ENCODE results near the gene ARPC5L. TPM values are rescaled to one million over a fixed set of nuclear protein-coding genes. Genes with fewer than 3 reads are reported as not detected.

Gene ARPC5L
- total RNA-seq, 1 experiment from 2014 or later = 47.2 TPM

DNA sequence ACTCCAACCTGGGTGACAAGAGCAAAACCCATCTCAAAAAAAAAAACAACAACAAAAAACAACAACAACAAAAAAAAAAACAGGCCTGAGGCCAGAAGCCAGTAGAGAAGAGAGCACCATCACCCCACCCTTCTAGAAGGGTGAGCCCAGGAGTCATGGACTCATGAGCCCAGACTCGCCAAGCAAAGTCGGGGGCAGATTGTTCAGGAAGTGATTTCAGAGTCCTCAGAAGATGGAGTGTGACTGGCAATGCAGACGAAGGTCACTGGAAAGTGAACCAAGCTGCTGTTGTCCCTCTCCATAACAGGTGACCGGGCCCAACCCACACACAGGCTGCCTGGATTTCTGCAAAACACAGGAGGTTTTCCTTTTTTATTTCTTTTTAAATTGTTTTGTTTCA, 17.6 kb upstream of the ARPC5L start:
- no peak for DNase-seq (ENCODE audit: low spot score)
- no peaks in the 10 kb centered on the region for H3K36me3 Mint-ChIP-seq
- peaks cover 3% of the 10 kb centered on the region; the same call in 1 of the 2 replicates for H3K4me1 Mint-ChIP-seq
- no peaks in the 10 kb centered on the region for H3K27me3 Mint-ChIP-seq (ENCODE audit: low read depth)
- H3K4me3 Mint-ChIP-seq = no peak overlapping the region
- H3K27ac Mint-ChIP-seq = peak overlapping the region; percentile 24; the same call in 1 of the 2 replicates
- no peaks in the 10 kb centered on the region for H3K9me3 Mint-ChIP-seq
- no peak for TF ChIP-seq CREB1 (CRISPR knock-in tag; IDR thresholded peaks at IDR 0.05)
- TF ChIP-seq NR3C1 (CRISPR knock-in tag; conservative IDR thresholded peaks at IDR 0.05; ENCODE audit: low read depth) = no peak
- TF ChIP-seq, protein P1, sequence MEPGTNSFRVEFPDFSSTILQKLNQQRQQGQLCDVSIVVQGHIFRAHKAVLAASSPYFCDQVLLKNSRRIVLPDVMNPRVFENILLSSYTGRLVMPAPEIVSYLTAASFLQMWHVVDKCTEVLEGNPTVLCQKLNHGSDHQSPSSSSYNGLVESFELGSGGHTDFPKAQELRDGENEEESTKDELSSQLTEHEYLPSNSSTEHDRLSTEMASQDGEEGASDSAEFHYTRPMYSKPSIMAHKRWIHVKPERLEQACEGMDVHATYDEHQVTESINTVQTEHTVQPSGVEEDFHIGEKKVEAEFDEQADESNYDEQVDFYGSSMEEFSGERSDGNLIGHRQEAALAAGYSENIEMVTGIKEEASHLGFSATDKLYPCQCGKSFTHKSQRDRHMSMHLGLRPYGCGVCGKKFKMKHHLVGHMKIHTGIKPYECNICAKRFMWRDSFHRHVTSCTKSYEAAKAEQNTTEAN (CRISPR knock-in tag; IDR thresholded peaks at IDR 0.05) = no peak
- TF ChIP-seq GRHL2 (CRISPR knock-in tag; IDR thresholded peaks at IDR 0.05; ENCODE audit: insufficient replicate concordance, severe bottlenecking) = no peak
- no peak for TF ChIP-seq ZNF416 (CRISPR knock-in tag; IDR thresholded peaks at IDR 0.05)
- TF ChIP-seq, protein P2, sequence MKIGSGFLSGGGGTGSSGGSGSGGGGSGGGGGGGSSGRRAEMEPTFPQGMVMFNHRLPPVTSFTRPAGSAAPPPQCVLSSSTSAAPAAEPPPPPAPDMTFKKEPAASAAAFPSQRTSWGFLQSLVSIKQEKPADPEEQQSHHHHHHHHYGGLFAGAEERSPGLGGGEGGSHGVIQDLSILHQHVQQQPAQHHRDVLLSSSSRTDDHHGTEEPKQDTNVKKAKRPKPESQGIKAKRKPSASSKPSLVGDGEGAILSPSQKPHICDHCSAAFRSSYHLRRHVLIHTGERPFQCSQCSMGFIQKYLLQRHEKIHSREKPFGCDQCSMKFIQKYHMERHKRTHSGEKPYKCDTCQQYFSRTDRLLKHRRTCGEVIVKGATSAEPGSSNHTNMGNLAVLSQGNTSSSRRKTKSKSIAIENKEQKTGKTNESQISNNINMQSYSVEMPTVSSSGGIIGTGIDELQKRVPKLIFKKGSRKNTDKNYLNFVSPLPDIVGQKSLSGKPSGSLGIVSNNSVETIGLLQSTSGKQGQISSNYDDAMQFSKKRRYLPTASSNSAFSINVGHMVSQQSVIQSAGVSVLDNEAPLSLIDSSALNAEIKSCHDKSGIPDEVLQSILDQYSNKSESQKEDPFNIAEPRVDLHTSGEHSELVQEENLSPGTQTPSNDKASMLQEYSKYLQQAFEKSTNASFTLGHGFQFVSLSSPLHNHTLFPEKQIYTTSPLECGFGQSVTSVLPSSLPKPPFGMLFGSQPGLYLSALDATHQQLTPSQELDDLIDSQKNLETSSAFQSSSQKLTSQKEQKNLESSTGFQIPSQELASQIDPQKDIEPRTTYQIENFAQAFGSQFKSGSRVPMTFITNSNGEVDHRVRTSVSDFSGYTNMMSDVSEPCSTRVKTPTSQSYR (CRISPR knock-in tag; IDR thresholded peaks at IDR 0.05) = no peak
- TF ChIP-seq CDX4 (CRISPR knock-in tag; IDR thresholded peaks at IDR 0.05; ENCODE audit: borderline replicate concordance) = no peak
- no peak for TF ChIP-seq GABPB1 (CRISPR knock-in tag; IDR thresholded peaks at IDR 0.05)
- no peak for TF ChIP-seq TP53 (CRISPR knock-in tag; IDR thresholded peaks at IDR 0.05)
- no peak for TF ChIP-seq ETV6 (CRISPR knock-in tag; IDR thresholded peaks at IDR 0.05)
- no peak for TF ChIP-seq OVOL2 (CRISPR knock-in tag; IDR thresholded peaks at IDR 0.05; ENCODE audit: borderline replicate concordance)
- TF ChIP-seq ZNF396 (CRISPR knock-in tag; IDR thresholded peaks at IDR 0.05; ENCODE audit: borderline replicate concordance) = no peak
- TF ChIP-seq ATF1 (CRISPR knock-in tag; IDR thresholded peaks at IDR 0.05) = no peak
- TF ChIP-seq, protein P3, sequence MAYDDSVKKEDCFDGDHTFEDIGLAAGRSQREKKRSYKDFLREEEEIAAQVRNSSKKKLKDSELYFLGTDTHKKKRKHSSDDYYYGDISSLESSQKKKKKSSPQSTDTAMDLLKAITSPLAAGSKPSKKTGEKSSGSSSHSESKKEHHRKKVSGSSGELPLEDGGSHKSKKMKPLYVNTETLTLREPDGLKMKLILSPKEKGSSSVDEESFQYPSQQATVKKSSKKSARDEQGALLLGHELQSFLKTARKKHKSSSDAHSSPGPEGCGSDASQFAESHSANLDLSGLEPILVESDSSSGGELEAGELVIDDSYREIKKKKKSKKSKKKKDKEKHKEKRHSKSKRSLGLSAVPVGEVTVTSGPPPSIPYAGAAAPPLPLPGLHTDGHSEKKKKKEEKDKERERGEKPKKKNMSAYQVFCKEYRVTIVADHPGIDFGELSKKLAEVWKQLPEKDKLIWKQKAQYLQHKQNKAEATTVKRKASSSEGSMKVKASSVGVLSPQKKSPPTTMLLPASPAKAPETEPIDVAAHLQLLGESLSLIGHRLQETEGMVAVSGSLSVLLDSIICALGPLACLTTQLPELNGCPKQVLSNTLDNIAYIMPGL (CRISPR knock-in tag; IDR thresholded peaks at IDR 0.05) = no peak
- no peak for TF ChIP-seq ESRRA (CRISPR knock-in tag; IDR thresholded peaks at IDR 0.05; ENCODE audit: borderline replicate concordance)
- TF ChIP-seq, protein P4, sequence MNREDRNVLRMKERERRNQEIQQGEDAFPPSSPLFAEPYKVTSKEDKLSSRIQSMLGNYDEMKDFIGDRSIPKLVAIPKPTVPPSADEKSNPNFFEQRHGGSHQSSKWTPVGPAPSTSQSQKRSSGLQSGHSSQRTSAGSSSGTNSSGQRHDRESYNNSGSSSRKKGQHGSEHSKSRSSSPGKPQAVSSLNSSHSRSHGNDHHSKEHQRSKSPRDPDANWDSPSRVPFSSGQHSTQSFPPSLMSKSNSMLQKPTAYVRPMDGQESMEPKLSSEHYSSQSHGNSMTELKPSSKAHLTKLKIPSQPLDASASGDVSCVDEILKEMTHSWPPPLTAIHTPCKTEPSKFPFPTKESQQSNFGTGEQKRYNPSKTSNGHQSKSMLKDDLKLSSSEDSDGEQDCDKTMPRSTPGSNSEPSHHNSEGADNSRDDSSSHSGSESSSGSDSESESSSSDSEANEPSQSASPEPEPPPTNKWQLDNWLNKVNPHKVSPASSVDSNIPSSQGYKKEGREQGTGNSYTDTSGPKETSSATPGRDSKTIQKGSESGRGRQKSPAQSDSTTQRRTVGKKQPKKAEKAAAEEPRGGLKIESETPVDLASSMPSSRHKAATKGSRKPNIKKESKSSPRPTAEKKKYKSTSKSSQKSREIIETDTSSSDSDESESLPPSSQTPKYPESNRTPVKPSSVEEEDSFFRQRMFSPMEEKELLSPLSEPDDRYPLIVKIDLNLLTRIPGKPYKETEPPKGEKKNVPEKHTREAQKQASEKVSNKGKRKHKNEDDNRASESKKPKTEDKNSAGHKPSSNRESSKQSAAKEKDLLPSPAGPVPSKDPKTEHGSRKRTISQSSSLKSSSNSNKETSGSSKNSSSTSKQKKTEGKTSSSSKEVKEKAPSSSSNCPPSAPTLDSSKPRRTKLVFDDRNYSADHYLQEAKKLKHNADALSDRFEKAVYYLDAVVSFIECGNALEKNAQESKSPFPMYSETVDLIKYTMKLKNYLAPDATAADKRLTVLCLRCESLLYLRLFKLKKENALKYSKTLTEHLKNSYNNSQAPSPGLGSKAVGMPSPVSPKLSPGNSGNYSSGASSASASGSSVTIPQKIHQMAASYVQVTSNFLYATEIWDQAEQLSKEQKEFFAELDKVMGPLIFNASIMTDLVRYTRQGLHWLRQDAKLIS (CRISPR knock-in tag; IDR thresholded peaks at IDR 0.05; ENCODE audit: borderline replicate concordance) = no peak
- TF ChIP-seq JAZF1 (CRISPR knock-in tag; IDR thresholded peaks at IDR 0.05) = no peak
- TF ChIP-seq, protein P5, sequence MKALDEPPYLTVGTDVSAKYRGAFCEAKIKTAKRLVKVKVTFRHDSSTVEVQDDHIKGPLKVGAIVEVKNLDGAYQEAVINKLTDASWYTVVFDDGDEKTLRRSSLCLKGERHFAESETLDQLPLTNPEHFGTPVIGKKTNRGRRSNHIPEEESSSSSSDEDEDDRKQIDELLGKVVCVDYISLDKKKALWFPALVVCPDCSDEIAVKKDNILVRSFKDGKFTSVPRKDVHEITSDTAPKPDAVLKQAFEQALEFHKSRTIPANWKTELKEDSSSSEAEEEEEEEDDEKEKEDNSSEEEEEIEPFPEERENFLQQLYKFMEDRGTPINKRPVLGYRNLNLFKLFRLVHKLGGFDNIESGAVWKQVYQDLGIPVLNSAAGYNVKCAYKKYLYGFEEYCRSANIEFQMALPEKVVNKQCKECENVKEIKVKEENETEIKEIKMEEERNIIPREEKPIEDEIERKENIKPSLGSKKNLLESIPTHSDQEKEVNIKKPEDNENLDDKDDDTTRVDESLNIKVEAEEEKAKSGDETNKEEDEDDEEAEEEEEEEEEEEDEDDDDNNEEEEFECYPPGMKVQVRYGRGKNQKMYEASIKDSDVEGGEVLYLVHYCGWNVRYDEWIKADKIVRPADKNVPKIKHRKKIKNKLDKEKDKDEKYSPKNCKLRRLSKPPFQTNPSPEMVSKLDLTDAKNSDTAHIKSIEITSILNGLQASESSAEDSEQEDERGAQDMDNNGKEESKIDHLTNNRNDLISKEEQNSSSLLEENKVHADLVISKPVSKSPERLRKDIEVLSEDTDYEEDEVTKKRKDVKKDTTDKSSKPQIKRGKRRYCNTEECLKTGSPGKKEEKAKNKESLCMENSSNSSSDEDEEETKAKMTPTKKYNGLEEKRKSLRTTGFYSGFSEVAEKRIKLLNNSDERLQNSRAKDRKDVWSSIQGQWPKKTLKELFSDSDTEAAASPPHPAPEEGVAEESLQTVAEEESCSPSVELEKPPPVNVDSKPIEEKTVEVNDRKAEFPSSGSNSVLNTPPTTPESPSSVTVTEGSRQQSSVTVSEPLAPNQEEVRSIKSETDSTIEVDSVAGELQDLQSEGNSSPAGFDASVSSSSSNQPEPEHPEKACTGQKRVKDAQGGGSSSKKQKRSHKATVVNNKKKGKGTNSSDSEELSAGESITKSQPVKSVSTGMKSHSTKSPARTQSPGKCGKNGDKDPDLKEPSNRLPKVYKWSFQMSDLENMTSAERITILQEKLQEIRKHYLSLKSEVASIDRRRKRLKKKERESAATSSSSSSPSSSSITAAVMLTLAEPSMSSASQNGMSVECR (CRISPR knock-in tag; IDR thresholded peaks at IDR 0.05; ENCODE audit: borderline replicate concordance) = no peak
- no peak for TF ChIP-seq STAT6 (CRISPR knock-in tag; conservative IDR thresholded peaks at IDR 0.05; ENCODE audit: low read depth)
- ATAC-seq = no peak
- ChIA-PET CTCF (interaction anchor here (11.4 kb wide), 1 partner anchor 9 kb away, joined by 283 read pairs; the partner anchor contains the start of gene WDR38), POLR2A (no interaction called here)
